ENCODE results near the gene HSPB3. TPM values are rescaled to one million over a fixed set of nuclear protein-coding genes. Genes with fewer than 3 reads are reported as not detected.

HSPB3 gene
- total RNA-seq, 2 donors from 2014 or later, result not detected

DNA sequence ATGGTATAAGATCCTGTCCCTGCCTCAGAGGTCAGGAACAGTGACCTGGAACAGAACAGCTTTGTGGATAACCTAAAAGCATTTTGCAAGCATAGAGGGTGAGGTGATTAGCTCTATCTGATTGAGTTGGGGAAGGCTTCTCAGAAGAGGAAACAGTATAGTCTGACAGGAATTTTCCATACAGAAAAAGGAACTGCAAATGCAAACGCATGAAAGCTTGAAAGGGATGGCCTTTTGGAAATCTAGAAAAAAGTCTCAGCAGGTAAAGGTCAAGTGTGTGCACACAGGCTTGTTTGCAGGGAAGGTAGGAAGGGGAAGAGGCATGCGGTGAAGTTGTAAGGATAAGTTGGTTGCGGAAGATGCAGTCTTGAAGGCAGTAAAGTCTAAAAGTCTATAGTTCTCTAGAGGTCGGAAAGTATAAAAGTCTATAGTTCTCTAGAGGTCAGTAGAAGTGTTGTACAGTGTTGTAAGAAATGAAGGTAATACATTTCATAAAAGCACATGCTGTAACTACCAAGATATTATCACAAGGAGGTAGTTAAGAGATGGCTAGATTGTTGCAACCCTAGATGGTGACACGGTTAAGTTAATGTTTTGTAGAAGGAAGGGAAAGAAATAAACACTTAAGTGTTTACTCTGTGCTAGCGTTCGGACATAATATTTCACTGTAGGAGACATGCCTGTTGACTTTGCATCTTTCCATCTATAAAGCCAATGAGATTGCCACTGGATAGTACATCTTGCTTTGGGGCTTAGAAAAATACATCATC lies 16.7 kb upstream of the HSPB3 start:
- Histone ChIP-seq H3K9me3 (ENCODE audit: control insufficient read depth, low read length) (no peaks in the 10 kb centered on the region), H3K4me1 (ENCODE audit: control insufficient read depth, insufficient read depth, low read length) (no peaks in the 10 kb centered on the region), H3K4me3 (ENCODE audit: low read length) (no peak overlapping the region), H3K27me3 (ENCODE audit: control insufficient read depth, insufficient read depth, low read length, poor library complexity, severe bottlenecking) (no peaks in the 10 kb centered on the region), H3K27ac (ENCODE audit: low read depth, low read length) (no peak overlapping the region), H3K9ac (ENCODE audit: extremely low read depth, low read length, poor library complexity, severe bottlenecking) (no peak overlapping the region), H3K36me3 (ENCODE audit: control insufficient read depth, insufficient read depth, low read length) (no peaks in the 10 kb centered on the region)
- no peak for DNase-seq
- 95 to 100% methylated on average over 6 to 7 of the region's 7 CpGs for WGBS, 2 experiments (ENCODE audit: insufficient coverage in 1 of 2, insufficient read length in 1 of 2)
- no peaks in the 10 kb centered on the region for H3K9me3 Mint-ChIP-seq
- H3K36me3 Mint-ChIP-seq (ENCODE audit: low read depth), result no peaks in the 10 kb centered on the region
- H3K4me1 Mint-ChIP-seq, result peaks cover 6% of the 10 kb centered on the region
- no peak overlapping the region for H3K27ac Mint-ChIP-seq
- H3K4me3 Mint-ChIP-seq, result no peak overlapping the region
- TF ChIP-seq, protein P1, sequence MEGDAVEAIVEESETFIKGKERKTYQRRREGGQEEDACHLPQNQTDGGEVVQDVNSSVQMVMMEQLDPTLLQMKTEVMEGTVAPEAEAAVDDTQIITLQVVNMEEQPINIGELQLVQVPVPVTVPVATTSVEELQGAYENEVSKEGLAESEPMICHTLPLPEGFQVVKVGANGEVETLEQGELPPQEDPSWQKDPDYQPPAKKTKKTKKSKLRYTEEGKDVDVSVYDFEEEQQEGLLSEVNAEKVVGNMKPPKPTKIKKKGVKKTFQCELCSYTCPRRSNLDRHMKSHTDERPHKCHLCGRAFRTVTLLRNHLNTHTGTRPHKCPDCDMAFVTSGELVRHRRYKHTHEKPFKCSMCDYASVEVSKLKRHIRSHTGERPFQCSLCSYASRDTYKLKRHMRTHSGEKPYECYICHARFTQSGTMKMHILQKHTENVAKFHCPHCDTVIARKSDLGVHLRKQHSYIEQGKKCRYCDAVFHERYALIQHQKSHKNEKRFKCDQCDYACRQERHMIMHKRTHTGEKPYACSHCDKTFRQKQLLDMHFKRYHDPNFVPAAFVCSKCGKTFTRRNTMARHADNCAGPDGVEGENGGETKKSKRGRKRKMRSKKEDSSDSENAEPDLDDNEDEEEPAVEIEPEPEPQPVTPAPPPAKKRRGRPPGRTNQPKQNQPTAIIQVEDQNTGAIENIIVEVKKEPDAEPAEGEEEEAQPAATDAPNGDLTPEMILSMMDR (conservative IDR thresholded peaks at IDR 0.05), result no peak
- H3K27me3 Mint-ChIP-seq (ENCODE audit: insufficient read depth), result no peaks in the 10 kb centered on the region

DNA sequence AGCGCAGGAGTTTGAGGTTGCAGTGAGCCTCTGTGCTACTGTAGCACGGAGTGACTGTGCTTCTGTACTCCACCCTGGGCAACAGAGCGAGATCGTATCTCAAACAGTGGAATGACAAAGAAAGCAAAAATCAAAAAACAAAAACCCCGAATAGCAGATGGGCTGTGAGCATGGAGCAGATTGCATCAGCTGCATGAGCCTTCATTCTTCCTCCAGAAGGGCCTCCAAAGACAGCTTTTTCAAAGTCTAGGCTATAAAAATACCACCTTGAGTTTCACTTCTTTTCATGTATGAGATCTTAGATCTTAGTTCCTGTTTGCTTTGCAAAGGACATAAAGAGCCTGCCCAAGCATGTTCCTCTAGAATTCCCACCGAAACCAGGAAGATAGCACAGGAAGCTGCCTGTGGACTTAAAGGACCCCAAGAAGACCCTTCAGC lies 15.0 kb upstream of the HSPB3 start:
- H3K27me3 ChIP-seq (ENCODE audit: control insufficient read depth, insufficient read depth, low read length, poor library complexity, severe bottlenecking), result no peaks in the 10 kb centered on the region
- 92 to 96% methylated on average over 6 of the region's 6 CpGs for WGBS, 2 experiments (ENCODE audit: insufficient coverage in 1 of 2, insufficient read length in 1 of 2)
- TF ChIP-seq, protein P1 (conservative IDR thresholded peaks at IDR 0.05), result no peak
- H3K36me3 Mint-ChIP-seq (ENCODE audit: low read depth), result no peaks in the 10 kb centered on the region
- no peak overlapping the region for H3K27ac Mint-ChIP-seq
- peaks cover 8% of the 10 kb centered on the region for H3K9me3 Mint-ChIP-seq
- peaks cover 6% of the 10 kb centered on the region for H3K4me1 Mint-ChIP-seq
- no peaks in the 10 kb centered on the region for H3K27me3 Mint-ChIP-seq (ENCODE audit: insufficient read depth)
- H3K4me1 ChIP-seq (ENCODE audit: control insufficient read depth, insufficient read depth, low read length), result no peaks in the 10 kb centered on the region
- no peak overlapping the region for H3K9ac ChIP-seq (ENCODE audit: extremely low read depth, low read length, poor library complexity, severe bottlenecking)
- peaks cover 4% of the 10 kb centered on the region for H3K9me3 ChIP-seq (ENCODE audit: control insufficient read depth, low read length)
- H3K4me3 Mint-ChIP-seq, result no peak overlapping the region
- H3K4me3 ChIP-seq (ENCODE audit: low read length), result no peak overlapping the region
- DNase-seq, result no peak
- H3K36me3 ChIP-seq (ENCODE audit: control insufficient read depth, insufficient read depth, low read length), result no peaks in the 10 kb centered on the region
- no peak overlapping the region for H3K27ac ChIP-seq (ENCODE audit: low read depth, low read length)

DNA sequence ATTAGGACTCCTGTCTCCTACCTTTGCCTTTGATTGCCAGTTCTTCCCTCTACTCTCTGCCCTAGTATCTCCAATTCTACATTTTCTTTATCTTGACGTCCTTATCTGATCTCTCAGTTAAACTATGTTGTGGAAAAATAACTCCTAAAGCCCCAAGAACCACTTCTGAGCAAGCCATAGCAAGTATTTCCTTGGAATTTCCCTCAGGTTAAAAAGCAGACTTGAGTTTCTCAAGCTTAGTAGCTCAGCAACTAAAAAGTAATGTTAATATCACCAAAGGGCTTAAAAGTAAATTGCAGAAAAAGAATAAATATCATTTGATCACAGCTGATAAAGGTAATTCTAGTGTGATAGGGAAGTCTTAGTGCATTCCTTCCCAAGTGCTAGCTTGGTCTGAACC lies 13.2 kb upstream of the HSPB3 start:
- H3K4me1 Mint-ChIP-seq, result peaks cover 6% of the 10 kb centered on the region
- Histone ChIP-seq H3K27me3 (ENCODE audit: control insufficient read depth, insufficient read depth, low read length, poor library complexity, severe bottlenecking) (no peaks in the 10 kb centered on the region), H3K4me1 (ENCODE audit: control insufficient read depth, insufficient read depth, low read length) (no peaks in the 10 kb centered on the region), H3K27ac (ENCODE audit: low read depth, low read length) (no peak overlapping the region), H3K4me3 (ENCODE audit: low read length) (no peak overlapping the region), H3K36me3 (ENCODE audit: control insufficient read depth, insufficient read depth, low read length) (no peaks in the 10 kb centered on the region), H3K9me3 (ENCODE audit: control insufficient read depth, low read length) (peaks cover 7% of the 10 kb centered on the region), H3K9ac (ENCODE audit: extremely low read depth, low read length, poor library complexity, severe bottlenecking) (no peak overlapping the region)
- peaks cover 2% of the 10 kb centered on the region for H3K27me3 Mint-ChIP-seq (ENCODE audit: insufficient read depth)
- DNase-seq, result no peak
- H3K27ac Mint-ChIP-seq, result no peak overlapping the region
- 46 to 67% methylated on average over 1 of the region's 1 CpG for WGBS, 2 experiments (ENCODE audit: insufficient coverage in 1 of 2, insufficient read length in 1 of 2)
- H3K9me3 Mint-ChIP-seq, result peaks cover 8% of the 10 kb centered on the region
- H3K36me3 Mint-ChIP-seq (ENCODE audit: low read depth), result no peaks in the 10 kb centered on the region
- H3K4me3 Mint-ChIP-seq, result no peak overlapping the region
- TF ChIP-seq, protein P1 (conservative IDR thresholded peaks at IDR 0.05), result no peak
